HuH-7.5 (cell line): ENCODE results near the gene LIMCH1.
"Not testable (repeated sequence)": the region's sequence is repeated elsewhere in the genome, so short reads cannot be mapped to it uniquely, and the experiment has no call there.

Experiments used
- DNase-seq: peaks from one replicate; pipeline ENCODE4 v3.0.0; 2011; ENCODE audit warnings: low spot score

Gene LIMCH1

GRCh38 chr4:41538017-41538733 is at the start of gene LIMCH1:
Gene LIMCH1 (plus strand): TSS chr4:41538157. CDS start chr4:41605996, 67,839 bp downstream.
- DNase-seq = no peak

- not testable (repeated sequence) for DNase-seq
These were observed 46.8 kb upstream of the LIMCH1 start for GRCh38 chr4:41491081-41491576.

- DNase-seq = no peak
These were observed 41.0 kb upstream of the LIMCH1 start for GRCh38 chr4:41496977-41497376.

- no peak for DNase-seq
These were observed 39.8 kb upstream of the LIMCH1 start for GRCh38 chr4:41498177-41498576.

GRCh38 chr4:41504167-41504818 is 33.7 kb upstream of the LIMCH1 start:
- DNase-seq = no peak

- no peak for DNase-seq
These were observed 32.7 kb upstream of the LIMCH1 start for GRCh38 chr4:41505161-41505661.

GRCh38 chr4:41506130-41506529 is 31.8 kb upstream of the LIMCH1 start:
- no peak for DNase-seq

- no peak for DNase-seq
These were observed 30.5 kb upstream of the LIMCH1 start for GRCh38 chr4:41507291-41507947.

GRCh38 chr4:41509451-41509866 is 28.5 kb upstream of the LIMCH1 start:
- DNase-seq = no peak

- DNase-seq = no peak
These were observed 27.8 kb upstream of the LIMCH1 start for GRCh38 chr4:41510179-41510578.

- no peak for DNase-seq
These were observed 25.8 kb upstream of the LIMCH1 start for GRCh38 chr4:41512136-41512535.

GRCh38 chr4:41512596-41512995 is 25.4 kb upstream of the LIMCH1 start:
- no peak for DNase-seq

- DNase-seq = no peak
These were observed 23.8 kb upstream of the LIMCH1 start for GRCh38 chr4:41514169-41514568.

GRCh38 chr4:41514766-41515481 is 23.0 kb upstream of the LIMCH1 start:
- DNase-seq = no peak

- DNase-seq = no peak
These were observed 20.8 kb upstream of the LIMCH1 start for GRCh38 chr4:41517121-41517520.

- DNase-seq = no peak
These were observed 20.2 kb upstream of the LIMCH1 start for GRCh38 chr4:41517747-41518146.

GRCh38 chr4:41524425-41524824 is 13.5 kb upstream of the LIMCH1 start:
- no peak for DNase-seq

- no peak for DNase-seq
These were observed 12.8 kb upstream of the LIMCH1 start for GRCh38 chr4:41525129-41525528.

GRCh38 chr4:41526628-41527027 is 11.3 kb upstream of the LIMCH1 start:
- DNase-seq = no peak

GRCh38 chr4:41528512-41529205 is 9.3 kb upstream of the LIMCH1 start:
- DNase-seq = no peak

- no peak for DNase-seq
These were observed 7.2 kb upstream of the LIMCH1 start for GRCh38 chr4:41530741-41531140.

GRCh38 chr4:41532336-41532735 is 5.6 kb upstream of the LIMCH1 start:
- no peak for DNase-seq
